WTC11 (cell line): ENCODE results near the gene ROR2.

ENCODE experiments used
- IRF1 ChIP-seq: sonication (generic); formaldehyde crosslinking; IDR thresholded peaks from 2 replicates; pipeline ENCODE4 v1.8.0; 2023; ENCODE audit warnings: missing genetic modification reagents
- IRF2 ChIP-seq: sonication (generic); formaldehyde crosslinking; IDR thresholded peaks from 2 replicates; pipeline ENCODE4 v1.8.0; 2022; ENCODE audit warnings: low read depth, missing genetic modification reagents, borderline replicate concordance
- MAX ChIP-seq: sonication (generic); formaldehyde crosslinking; IDR thresholded peaks from 2 replicates; pipeline ENCODE4 v1.8.0; 2022; ENCODE audit warnings: mild to moderate bottlenecking, missing genetic modification reagents
- MYBL2 ChIP-seq: sonication (generic); formaldehyde crosslinking; IDR thresholded peaks from 2 replicates; pipeline ENCODE4 v1.8.1; 2023; ENCODE audit warnings: mild to moderate bottlenecking, moderate library complexity, missing genetic modification reagents
- SMAD3 ChIP-seq: sonication (generic); formaldehyde crosslinking; IDR thresholded peaks from 2 replicates; pipeline ENCODE4 v1.8.0; 2022; ENCODE audit warnings: missing genetic modification reagents, mild to moderate bottlenecking, borderline replicate concordance
- TCF7 ChIP-seq: sonication (generic); formaldehyde crosslinking; IDR thresholded peaks from 2 replicates; pipeline ENCODE4 v1.8.0; 2022; ENCODE audit warnings: mild to moderate bottlenecking, low read depth, missing genetic modification reagents, moderate library complexity
- TP53 ChIP-seq: sonication (generic); formaldehyde crosslinking; IDR thresholded peaks from 2 replicates; pipeline ENCODE4 v1.8.1; 2023; ENCODE audit warnings: mild to moderate bottlenecking, missing genetic modification reagents
- TF ChIP-seq, protein P1 (sequence below): fragments of 200-600 bp; IDR thresholded peaks from 2 replicates; pipeline ENCODE4 v1.8.0; 2022; ENCODE audit warnings: antibody characterized with exemption
- TF ChIP-seq, protein P2 (sequence below): sonication (generic); formaldehyde crosslinking; IDR thresholded peaks from 2 replicates; pipeline ENCODE4 v1.8.0; 2022; ENCODE audit warnings: mild to moderate bottlenecking, missing genetic modification reagents

DNA sequence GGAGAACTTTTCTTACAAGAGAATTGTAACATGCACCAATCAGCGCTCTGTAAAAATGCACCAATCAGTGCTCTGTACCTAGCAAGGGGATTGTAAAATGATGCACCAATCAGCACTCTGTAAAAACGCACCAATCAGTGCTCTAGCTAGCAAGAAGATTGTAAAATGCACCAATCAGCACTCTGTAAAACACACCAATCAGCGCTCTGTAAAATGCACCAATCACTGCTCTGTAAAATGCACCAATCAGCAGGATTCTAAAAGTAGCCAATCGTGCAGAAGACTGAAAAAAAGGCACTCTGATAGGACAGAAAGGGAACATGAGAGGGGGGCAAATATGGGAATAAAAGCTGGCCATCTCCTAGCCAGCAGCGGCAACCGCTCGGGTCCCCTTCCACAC is 233.2 kb downstream of the ROR2 start:
- TF ChIP-seq TP53 (CRISPR knock-in tag) (no peak), IRF2 (CRISPR knock-in tag) (no peak), IRF1 (CRISPR knock-in tag) (no peak), SMAD3 (CRISPR knock-in tag) (no peak), MYBL2 (no peak), TCF7 (CRISPR knock-in tag) (no peak), MAX (no peak)
- TF ChIP-seq, protein P1, sequence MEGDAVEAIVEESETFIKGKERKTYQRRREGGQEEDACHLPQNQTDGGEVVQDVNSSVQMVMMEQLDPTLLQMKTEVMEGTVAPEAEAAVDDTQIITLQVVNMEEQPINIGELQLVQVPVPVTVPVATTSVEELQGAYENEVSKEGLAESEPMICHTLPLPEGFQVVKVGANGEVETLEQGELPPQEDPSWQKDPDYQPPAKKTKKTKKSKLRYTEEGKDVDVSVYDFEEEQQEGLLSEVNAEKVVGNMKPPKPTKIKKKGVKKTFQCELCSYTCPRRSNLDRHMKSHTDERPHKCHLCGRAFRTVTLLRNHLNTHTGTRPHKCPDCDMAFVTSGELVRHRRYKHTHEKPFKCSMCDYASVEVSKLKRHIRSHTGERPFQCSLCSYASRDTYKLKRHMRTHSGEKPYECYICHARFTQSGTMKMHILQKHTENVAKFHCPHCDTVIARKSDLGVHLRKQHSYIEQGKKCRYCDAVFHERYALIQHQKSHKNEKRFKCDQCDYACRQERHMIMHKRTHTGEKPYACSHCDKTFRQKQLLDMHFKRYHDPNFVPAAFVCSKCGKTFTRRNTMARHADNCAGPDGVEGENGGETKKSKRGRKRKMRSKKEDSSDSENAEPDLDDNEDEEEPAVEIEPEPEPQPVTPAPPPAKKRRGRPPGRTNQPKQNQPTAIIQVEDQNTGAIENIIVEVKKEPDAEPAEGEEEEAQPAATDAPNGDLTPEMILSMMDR = no peak
- TF ChIP-seq, protein P2, sequence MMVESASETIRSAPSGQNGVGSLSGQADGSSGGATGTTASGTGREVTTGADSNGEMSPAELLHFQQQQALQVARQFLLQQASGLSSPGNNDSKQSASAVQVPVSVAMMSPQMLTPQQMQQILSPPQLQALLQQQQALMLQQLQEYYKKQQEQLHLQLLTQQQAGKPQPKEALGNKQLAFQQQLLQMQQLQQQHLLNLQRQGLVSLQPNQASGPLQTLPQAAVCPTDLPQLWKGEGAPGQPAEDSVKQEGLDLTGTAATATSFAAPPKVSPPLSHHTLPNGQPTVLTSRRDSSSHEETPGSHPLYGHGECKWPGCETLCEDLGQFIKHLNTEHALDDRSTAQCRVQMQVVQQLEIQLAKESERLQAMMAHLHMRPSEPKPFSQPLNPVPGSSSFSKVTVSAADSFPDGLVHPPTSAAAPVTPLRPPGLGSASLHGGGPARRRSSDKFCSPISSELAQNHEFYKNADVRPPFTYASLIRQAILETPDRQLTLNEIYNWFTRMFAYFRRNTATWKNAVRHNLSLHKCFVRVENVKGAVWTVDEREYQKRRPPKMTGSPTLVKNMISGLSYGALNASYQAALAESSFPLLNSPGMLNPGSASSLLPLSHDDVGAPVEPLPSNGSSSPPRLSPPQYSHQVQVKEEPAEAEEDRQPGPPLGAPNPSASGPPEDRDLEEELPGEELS (CRISPR knock-in tag) = no peak
